BJ (cell line): Measurements from ENCODE around the gene RNF227. TPM values are rescaled to one million over a fixed set of nuclear protein-coding genes. Genes with fewer than 3 reads are reported as not detected.

Experiments
- CTCF ChIA-PET: fragments of 350-600 bp; formaldehyde crosslinking; extraction: SDS; loops from one replicate; lab custom pipeline; 2021; ENCODE audit warnings: antibody characterized with exemption, inconsistent platforms; lab: Yijun Ruan, JAX
- POLR2A ChIA-PET: fragments of 300-600 bp; sonication (Branson Sonifier 250); formaldehyde crosslinking; extraction: SDS; loops from one replicate; lab custom pipeline; 2021; ENCODE audit warnings: antibody characterized with exemption; lab: Charles Lee
- DNase-seq: peaks from one replicate; pipeline ENCODE4 v3.0.0-alpha.2; 2011; ENCODE audit warnings: low read depth
- H3K27me3 ChIP-seq: 2 replicates; pipeline ENCODE4 v1.6.0; 2011; ENCODE audit warnings: low read length; ENCODE audit not compliant: control insufficient read depth, insufficient read depth
- H3K36me3 ChIP-seq: 2 replicates; pipeline ENCODE4 v1.5.1; 2011; ENCODE audit warnings: low read length; ENCODE audit not compliant: control insufficient read depth, insufficient read depth
- H3K4me3 ChIP-seq: 2 replicates; pipeline ENCODE4 v1.5.1; 2011; ENCODE audit warnings: low read depth, mild to moderate bottlenecking, control low read depth, low read length
- CTCF ChIP-seq: IDR thresholded peaks from 2 replicates; pipeline ENCODE4 v1.5.1; 2011; ENCODE audit warnings: low read depth, mild to moderate bottlenecking, control low read depth, inconsistent platforms, low read length, moderate library complexity; ENCODE audit not compliant: insufficient read depth
- polyA plus RNA-seq: library from polyadenylated mRNA; depleted of rRNA; stranded (reverse); fragments of >200 nt; gene quantifications from 2 replicates; pipeline ENCODE4 v1.2.3, GENCODE V29; 2011

Gene RNF227
- polyA plus RNA-seq, 1 experiment, result 2.2 TPM

GRCh38 chr17:7903154-7904103 lies 12.7 kb downstream of the RNF227 start:
- POLR2A ChIA-PET, result no interaction called here
- CTCF ChIA-PET, result interaction anchor here (0.9 to 7.5 kb wide), 3 partner anchors 12 to 85 kb away, joined by 3 to 35 read pairs (median 3); partner anchors contain the start of gene RNF227
- H3K4me3 ChIP-seq, result no peak overlapping the region
- H3K36me3 ChIP-seq, result peaks cover 63% of the 10 kb centered on the region
- TF ChIP-seq CTCF, result no peak
- no peak for DNase-seq
- H3K27me3 ChIP-seq, result no peaks in the 10 kb centered on the region

- ChIA-PET POLR2A (no interaction called here), CTCF (interaction anchor here (0.6 to 7.5 kb wide), 19 partner anchors 9 to 167 kb away, joined by 3 to 60 read pairs (median 4); partner anchors contain the start of genes CNTROB, CYB5D1, NAA38 and TRAPPC1)
- Histone ChIP-seq H3K4me3 (no peak overlapping the region), H3K27me3 (no peaks in the 10 kb centered on the region), H3K36me3 (peaks cover 62% of the 10 kb centered on the region)
- peak; percentile 63 for TF ChIP-seq CTCF
- DNase-seq, result no peak
Measured at GRCh38 chr17:7897773-7898172, 18.3 kb downstream of the RNF227 start.

GRCh38 chr17:7897090-7897489 lies 19.0 kb downstream of the RNF227 start:
- CTCF ChIA-PET, result interaction anchor here (0.8 to 7.5 kb wide), 11 partner anchors 11 to 92 kb away, joined by 3 to 60 read pairs (median 4); partner anchors contain the start of genes CNTROB, CYB5D1, NAA38 and TRAPPC1
- Histone ChIP-seq H3K4me3 (no peak overlapping the region), H3K36me3 (peaks cover 59% of the 10 kb centered on the region)

GRCh38 chr17:7894866-7895265 lies 21.2 kb downstream of the RNF227 start:
- ChIA-PET POLR2A (no interaction called here), CTCF (no interaction called here)
- no peak overlapping the region for H3K4me3 ChIP-seq
- H3K27me3 ChIP-seq, result no peaks in the 10 kb centered on the region
- peaks cover 58% of the 10 kb centered on the region for H3K36me3 ChIP-seq
- no peak for TF ChIP-seq CTCF
- DNase-seq, result no peak

More at GRCh38 chr17:7897090-7897489, 19.0 kb downstream of the RNF227 start:
- no peak for TF ChIP-seq CTCF
- no peak for DNase-seq
- POLR2A ChIA-PET, result no interaction called here
- H3K27me3 ChIP-seq, result no peaks in the 10 kb centered on the region

- no peak for DNase-seq
- CTCF ChIA-PET, result no interaction called here
- H3K4me3 ChIP-seq, result no peak overlapping the region
- TF ChIP-seq CTCF, result no peak
- POLR2A ChIA-PET, result no interaction called here
- peaks cover 54% of the 10 kb centered on the region for H3K36me3 ChIP-seq
- H3K27me3 ChIP-seq, result no peaks in the 10 kb centered on the region
Measured at GRCh38 chr17:7894226-7894625, 21.9 kb downstream of the RNF227 start.
